Mesenteric fat pad (tissue), 1 donor: ENCODE data around the gene DDX20. TPM values are rescaled to one million over a fixed set of nuclear protein-coding genes. Genes with fewer than 3 reads are reported as not detected.

ENCODE experiments used
- total RNA-seq: library from RNA; stranded (reverse); fragmentation: NEBNext Ultra II Directional; extraction: Animal tissue kit (Norgen Biotek cat#: 25700); gene quantifications from one replicate; pipeline ENCODE4 v1.2.1, GENCODE V29; 2021
- donor health status: DM: yes; HTN: yes; CAD: no.

DDX20 gene
- total RNA-seq, 1 donor from 2014 or later, result 9.7 TPM

Other genes with a start within 250 kb of the DDX20 start
- gene RAP1A, start 136.1 kb upstream of the DDX20 start, total RNA-seq, result 105 TPM
- gene INKA2, start 16.5 kb upstream of the DDX20 start, total RNA-seq, result 15.4 TPM
- gene KCND3, start 233.8 kb downstream of the DDX20 start, total RNA-seq, result 18.4 TPM